HG02973 (cell line): ENCODE data around the gene INSYN1.

Source experiments
- ATAC-seq: cut with Tn5 transposase; IDR thresholded peaks from one replicate; pipeline ENCODE4 v1.9.1; 2021; ENCODE audit warnings: moderate library complexity; ENCODE audit not compliant: unreplicated experiment

The INSYN1 gene

DNA sequence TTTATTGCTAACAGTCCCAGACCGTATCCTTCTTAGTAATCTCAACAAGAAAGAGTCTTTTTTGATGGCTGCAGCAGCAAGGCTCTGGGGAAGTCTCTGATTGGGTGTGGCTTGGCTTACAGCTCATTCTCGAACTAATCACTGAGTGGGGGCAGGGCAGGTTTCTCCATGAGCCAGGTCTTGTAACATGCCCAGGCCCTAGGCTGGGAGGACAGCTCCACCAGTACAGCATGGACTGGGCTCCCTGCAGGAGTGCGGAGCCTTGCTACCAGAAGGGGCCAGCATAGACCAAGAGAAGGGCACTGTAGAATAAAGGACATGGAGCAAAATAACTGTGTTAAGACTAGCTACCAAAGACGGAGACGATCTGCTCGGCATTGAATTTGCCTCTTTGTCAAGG, 61.8 kb downstream of the INSYN1 start:
- no peak for ATAC-seq

DNA sequence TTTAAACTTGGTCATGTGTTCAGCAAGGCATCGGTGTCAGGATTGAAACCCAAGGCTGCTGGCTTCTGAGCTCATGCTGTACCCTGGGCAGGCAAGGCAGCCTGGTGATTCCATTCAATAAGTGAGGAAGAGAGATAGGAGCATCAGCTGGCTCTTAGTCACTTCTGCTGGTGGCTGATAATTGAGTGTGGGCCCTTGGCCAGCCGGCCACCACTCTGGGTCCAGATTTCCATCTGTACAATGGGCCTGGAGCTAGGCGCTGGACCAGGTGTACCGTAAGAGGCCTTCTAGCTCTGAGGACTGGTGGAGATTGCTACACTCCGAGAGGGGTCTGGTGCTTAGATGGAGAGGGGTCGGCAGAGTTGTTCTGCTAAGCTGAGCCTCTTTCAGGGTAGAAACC, 64.7 kb downstream of the INSYN1 start:
- no peak for ATAC-seq

DNA sequence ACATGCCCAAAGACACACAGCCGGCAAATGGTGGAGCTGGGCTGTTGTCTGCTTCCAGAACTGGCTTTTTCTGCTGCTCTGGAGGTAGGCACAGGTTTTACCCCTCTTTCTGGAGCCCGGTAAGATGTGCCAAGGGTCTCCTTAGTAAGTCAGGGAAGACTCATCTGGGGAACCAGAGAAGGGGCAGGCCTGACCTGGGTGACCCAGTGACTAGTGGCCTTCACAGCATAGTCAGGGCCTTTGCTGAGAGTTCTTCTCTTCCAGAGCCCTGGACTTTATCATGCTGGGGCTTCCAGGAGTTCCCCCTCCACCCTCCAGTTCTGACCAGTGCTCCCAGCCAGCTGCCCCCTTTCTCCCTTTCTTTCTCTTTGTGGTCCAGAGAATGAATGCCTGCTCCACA, 65.8 kb downstream of the INSYN1 start:
- ATAC-seq = no peak

DNA sequence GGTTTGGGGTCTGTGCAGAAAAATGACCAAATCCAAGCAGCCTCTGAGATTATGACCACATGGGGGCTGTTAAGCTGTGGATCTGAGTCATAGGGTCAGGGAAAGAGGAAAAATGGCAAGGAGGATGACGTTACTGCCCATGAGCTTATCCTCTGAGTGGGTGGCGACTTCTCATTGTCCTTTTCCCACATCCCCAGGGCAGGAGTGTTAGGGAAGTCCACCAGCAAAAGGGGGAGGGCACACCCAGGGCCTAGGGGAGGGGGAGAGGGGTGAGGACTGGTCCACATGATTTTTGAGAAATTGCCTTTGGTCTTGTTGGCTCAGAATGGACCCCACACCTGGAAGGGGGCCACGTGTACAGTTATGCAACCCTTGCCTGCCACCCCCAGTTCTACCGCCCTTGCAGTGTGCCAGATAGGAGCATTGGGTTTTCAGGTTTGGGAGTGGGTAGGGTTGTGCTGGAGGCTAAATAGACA, 66.3 kb downstream of the INSYN1 start:
- ATAC-seq = no peak

DNA sequence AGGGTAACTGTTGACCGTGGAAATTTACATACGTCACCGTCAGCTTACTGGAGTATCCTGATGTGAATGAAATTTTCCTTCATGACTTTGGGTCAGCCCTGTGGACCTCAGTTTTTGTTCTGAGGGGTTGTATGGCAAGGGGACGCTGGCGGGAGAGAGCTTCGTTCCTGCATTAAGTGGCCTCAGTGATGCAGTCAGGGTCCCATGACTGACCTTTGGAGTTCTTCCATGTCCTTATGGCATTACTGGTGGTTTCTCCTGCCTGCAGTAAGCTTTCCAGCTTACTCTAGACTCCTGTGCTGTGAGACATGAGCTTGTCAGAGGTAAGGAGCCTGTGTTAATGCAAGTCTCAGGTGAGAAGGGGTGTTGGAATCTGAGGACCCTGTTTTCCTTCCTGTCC, 67.2 kb downstream of the INSYN1 start:
- no peak for ATAC-seq
